HG03159 (cell line): ENCODE results near the gene RAC2.

Experiments
- ATAC-seq: cut with Tn5 transposase; IDR thresholded peaks from one replicate; pipeline ENCODE4 v1.9.1; 2021; ENCODE audit warnings: mild to moderate bottlenecking, moderate library complexity; ENCODE audit not compliant: unreplicated experiment

The RAC2 gene

GRCh38 chr22:37222440-37222971, 21.6 kb downstream of the RAC2 start:
- no peak for ATAC-seq

- ATAC-seq: no peak
Observed at GRCh38 chr22:37221424-37222333, 22.4 kb downstream of the RAC2 start.

- ATAC-seq: no peak
Observed at GRCh38 chr22:37220543-37220981, 23.5 kb downstream of the RAC2 start.

- ATAC-seq: no peak
Observed at GRCh38 chr22:37219533-37219932, 24.5 kb downstream of the RAC2 start.

GRCh38 chr22:37218771-37219411, 25.2 kb downstream of the RAC2 start:
- ATAC-seq: peak; percentile 76

GRCh38 chr22:37218399-37218770, 25.7 kb downstream of the RAC2 start:
- peak; percentile 2 for ATAC-seq

GRCh38 chr22:37215890-37216289, 28.2 kb downstream of the RAC2 start:
- no peak for ATAC-seq

GRCh38 chr22:37214731-37215030, 29.4 kb downstream of the RAC2 start:
- no peak for ATAC-seq

- ATAC-seq: no peak
Observed at GRCh38 chr22:37213941-37214730, 29.9 kb downstream of the RAC2 start.

- no peak for ATAC-seq
Observed at GRCh38 chr22:37213218-37213855, 30.7 kb downstream of the RAC2 start.

GRCh38 chr22:37212174-37212906, 31.7 kb downstream of the RAC2 start, which contains the start of gene SSTR3:
TSS of gene SSTR3 (minus strand) at chr22:37212477. CDS start at chr22:37207803, 4,674 bp downstream.
- no peak for ATAC-seq

- no peak for ATAC-seq
Observed at GRCh38 chr22:37211866-37212173, 32.2 kb downstream of the RAC2 start.

GRCh38 chr22:37211075-37211865, 32.8 kb downstream of the RAC2 start:
- ATAC-seq: no peak

- ATAC-seq: no peak
Observed at GRCh38 chr22:37210041-37210803, 33.8 kb downstream of the RAC2 start.

- no peak for ATAC-seq
Observed at GRCh38 chr22:37209140-37209845, 34.8 kb downstream of the RAC2 start.

GRCh38 chr22:37208401-37209139, 35.5 kb downstream of the RAC2 start:
- no peak for ATAC-seq

- ATAC-seq: no peak
Observed at GRCh38 chr22:37207981-37208380, 36.1 kb downstream of the RAC2 start.
